Measurements from ENCODE around the gene STARD7. TPM values are rescaled to one million over a fixed set of nuclear protein-coding genes. Genes with fewer than 3 reads are reported as not detected.

STARD7 gene
- total and polyA plus RNA-seq, 2 of the 13 experiments (the other 11 are each of a cell fraction or from before 2014, with no cell fraction given) = 88.2 to 300 TPM

GRCh38 chr2:96207774-96208142, 869 bp downstream of the STARD7 start (continued):
- TF ChIP-seq BRF2 (CRISPR knock-in tag; IDR thresholded peaks at IDR 0.05) = no peak
- no peak for TF ChIP-seq CBX2 (IDR thresholded peaks at IDR 0.05; ENCODE audit: low read depth, low read length)
- TF ChIP-seq CBX2 (CRISPR knock-in tag; IDR thresholded peaks at IDR 0.05; ENCODE audit: low read depth) = no peak
- no peak for TF ChIP-seq SMAD1 (CRISPR knock-in tag; IDR thresholded peaks at IDR 0.05; ENCODE audit: borderline replicate concordance, low read depth)
- TF ChIP-seq KAT2B (IDR thresholded peaks at IDR 0.05; ENCODE audit: borderline replicate concordance, low read depth, low read length) = no peak
- TF ChIP-seq ZNF432 (CRISPR knock-in tag; IDR thresholded peaks at IDR 0.05; ENCODE audit: borderline replicate concordance) = no peak
- no peak for TF ChIP-seq YEATS4 (CRISPR knock-in tag; IDR thresholded peaks at IDR 0.05; ENCODE audit: borderline replicate concordance)
- TF ChIP-seq HIVEP1 (CRISPR knock-in tag; IDR thresholded peaks at IDR 0.05) = no peak
- no peak for TF ChIP-seq ZNF713 (CRISPR knock-in tag; IDR thresholded peaks at IDR 0.05)
- TF ChIP-seq CEBPZ (IDR thresholded peaks at IDR 0.05; ENCODE audit: low read length) = no peak
- TF ChIP-seq ZNF891 (CRISPR knock-in tag; IDR thresholded peaks at IDR 0.05) = no peak
- no peak for TF ChIP-seq ZNF503 (CRISPR knock-in tag; IDR thresholded peaks at IDR 0.05)
- 0 out of 2 replicates have a peak, but pooled peaks have one; percentile 0 for TF ChIP-seq STAG1 (CRISPR knock-in tag; IDR thresholded peaks at IDR 0.05)
- no peak for TF ChIP-seq ZFAT (CRISPR knock-in tag; conservative IDR thresholded peaks at IDR 0.05)
- TF ChIP-seq ZBTB2 (CRISPR knock-in tag; IDR thresholded peaks at IDR 0.05; ENCODE audit: low read depth) = no peak
- no peak for TF ChIP-seq ZNF841 (CRISPR knock-in tag; IDR thresholded peaks at IDR 0.05; ENCODE audit: borderline replicate concordance)
